Endothelial cell of umbilical vein (primary cell): ENCODE data around the gene ZNF341. TPM values are rescaled to one million over a fixed set of nuclear protein-coding genes. Genes with fewer than 3 reads are reported as not detected.

Source experiments
- BruUV-seq: library from RNA; stranded (reverse); fragments of 400-500 nt; replicated peaks from 2 replicates; lab custom pipeline; 2021; lab: Mats Ljungman, UMichigan
- CTCF ChIA-PET: fragments of 300-600, 350-600 bp; sonication (Branson Sonifier 250); formaldehyde crosslinking; loops from one replicate; lab custom pipeline; 2021; ENCODE audit warnings: antibody characterized with exemption, inconsistent platforms; lab: Charles Lee
- POLR2A ChIA-PET: fragments of 300-600, 350-600 bp; sonication (Branson Sonifier 250); formaldehyde crosslinking; loops from one replicate; lab custom pipeline; 2021; ENCODE audit warnings: antibody characterized with exemption, inconsistent platforms; lab: Charles Lee
- DNase-seq: peaks from one replicate; pipeline ENCODE4 v3.0.0-alpha.2; 2011; ENCODE audit warnings: low read depth, low spot score
- FAIRE-seq: peaks from 2 replicates; lab custom pipeline; 2011; peaks lifted over from hg19 to GRCh38; lab: Jason Lieb, UNC
- H2AFZ ChIP-seq: 2 replicates; pipeline ENCODE4 v1.6.0; 2012; ENCODE audit warnings: low read depth, low read length, control low read depth, inconsistent platforms
- H3K27ac ChIP-seq: 2 replicates; pipeline ENCODE4 v1.5.1; 2011; ENCODE audit warnings: low read depth, mild to moderate bottlenecking, control low read depth, low read length, moderate library complexity; ENCODE audit not compliant: insufficient read depth
- H3K27me3 ChIP-seq, 2 experiments: 2 replicates each; pipeline versions ENCODE4 v1.6.0 to v1.6.1; 2011; ENCODE audit warnings: low read length in 2 of 2, mixed read lengths in 1 of 2; ENCODE audit not compliant: control insufficient read depth in 2 of 2, insufficient read depth in 2 of 2
- H3K36me3 ChIP-seq, 2 experiments: 2 replicates in 1 of 2; 3 replicates in 1 of 2; pipeline ENCODE4 v1.5.1; 2011; ENCODE audit warnings: low read length in 2 of 2, mild to moderate bottlenecking in 1 of 2, moderate library complexity in 1 of 2; ENCODE audit not compliant: control insufficient read depth in 2 of 2, insufficient read depth in 2 of 2; ENCODE audit errors: extremely low read depth in 1 of 2
- H3K4me1 ChIP-seq: 3 replicates; pipeline ENCODE4 v1.5.1; 2011; ENCODE audit warnings: mild to moderate bottlenecking, low read length; ENCODE audit not compliant: control insufficient read depth, insufficient read depth; ENCODE audit errors: extremely low read depth
- H3K4me2 ChIP-seq: 2 replicates; pipeline ENCODE4 v1.6.1; 2011; ENCODE audit warnings: low read length, control low read depth, mixed read lengths; ENCODE audit not compliant: insufficient read depth
- H3K4me3 ChIP-seq, 3 experiments: fragments of 200-600 bp in 1 of 3; sonication (generic), shearing (Covaris generic) in 1 of 3; replicated peaks in 1 of 3; 2 replicates each; pipeline ENCODE4 v1.5.1; 2011 to 2016; ENCODE audit warnings: control low read depth in 3 of 3, low read length in 3 of 3, mild to moderate bottlenecking in 2 of 3, inconsistent platforms in 1 of 3, low read depth in 1 of 3, moderate library complexity in 1 of 3; ENCODE audit not compliant: insufficient read depth in 1 of 3
- H3K79me2 ChIP-seq: 2 replicates; pipeline ENCODE4 v1.6.0; 2012; ENCODE audit warnings: low read length, inconsistent platforms; ENCODE audit not compliant: control insufficient read depth, insufficient read depth
- H3K9ac ChIP-seq: replicated peaks from 2 replicates; pipeline ENCODE3; 2011; ENCODE audit warnings: low read length, control low read depth; ENCODE audit not compliant: insufficient read depth; ENCODE audit errors: extremely low read depth
- H3K9me1 ChIP-seq: replicated peaks from 3 replicates; pipeline ENCODE4 v1.6.0; 2011; ENCODE audit warnings: mild to moderate bottlenecking, low read length; ENCODE audit not compliant: control insufficient read depth, insufficient read depth; ENCODE audit errors: extremely low read depth
- H3K9me3 ChIP-seq: replicated peaks from 2 replicates; pipeline ENCODE4 v1.5.1; 2012; ENCODE audit warnings: low read length, inconsistent platforms; ENCODE audit not compliant: control insufficient read depth, insufficient read depth
- H4K20me1 ChIP-seq: replicated peaks from 2 replicates; pipeline ENCODE3; 2011; ENCODE audit warnings: mild to moderate bottlenecking, low read length; ENCODE audit not compliant: control insufficient read depth, insufficient read depth; ENCODE audit errors: extremely low read depth
- EZH2 ChIP-seq: IDR thresholded peaks from 2 replicates; pipeline ENCODE4 v1.6.1; 2012; ENCODE audit warnings: borderline replicate concordance, low read depth, mild to moderate bottlenecking, moderate library complexity, low read length, inconsistent platforms; ENCODE audit not compliant: severe bottlenecking
- FOS ChIP-seq: IDR thresholded peaks from 2 replicates; pipeline ENCODE4 v1.6.1; 2011; ENCODE audit warnings: mild to moderate bottlenecking, low read length, moderate library complexity, borderline replicate concordance; ENCODE audit not compliant: insufficient read depth
- GATA2 ChIP-seq: IDR thresholded peaks from 2 replicates; pipeline ENCODE4 v1.7.0; 2011; ENCODE audit warnings: low read depth, mild to moderate bottlenecking, moderate library complexity, mixed read lengths, low read length; ENCODE audit not compliant: insufficient read length, insufficient read depth
- JUN ChIP-seq: IDR thresholded peaks from 2 replicates; pipeline ENCODE4 v1.6.1; 2011; ENCODE audit warnings: borderline replicate concordance, low read depth; ENCODE audit not compliant: insufficient read length, insufficient read depth
- MYC ChIP-seq: IDR thresholded peaks from one replicate; pipeline ENCODE4 v1.6.1; 2011; ENCODE audit warnings: mild to moderate bottlenecking, low read depth, low read length
- POLR2A ChIP-seq: IDR thresholded peaks from 2 replicates; pipeline ENCODE4 v1.6.1; 2012; ENCODE audit warnings: low read depth, mild to moderate bottlenecking, control low read depth, low read length
- POLR2AphosphoS5 ChIP-seq: IDR thresholded peaks from 2 replicates; pipeline ENCODE4 v1.6.1; 2012; ENCODE audit warnings: low read depth, mild to moderate bottlenecking, control low read depth, low read length, moderate library complexity; ENCODE audit not compliant: insufficient read depth
- dilution Hi-C: fragments of 300-500 bp; cut with MboI; formaldehyde crosslinking; loops from one replicate; pipeline ENCODE4 v1.15.0; 2019; ENCODE audit warnings: low sequenced_read_pairs; ENCODE audit not compliant: extremely low pct_ligation_motif_present
- intact Hi-C: fragments of 100-400 bp; cut with micrococcal nuclease; formaldehyde crosslinking; loops from one replicate; pipeline ENCODE4 v1.10.0; 2022
- polyA plus RNA-seq, 4 experiments: library from polyadenylated mRNA; depleted of rRNA in 3 of 4; stranded (reverse) in 3 of 4; unstranded in 1 of 4; fragments of >200 nt; gene quantifications; 2 replicates each; pipeline versions ENCODE4 v1.2.1 to v1.2.3, GENCODE V29; 2011 to 2012; ENCODE audit warnings: missing spikeins in 1 of 4
- total RNA-seq: library from RNA; stranded (reverse); gene quantifications from 2 replicates; pipeline ENCODE4 v1.2.3, GENCODE V29; 2021
- TF ChIP-seq, protein P1 (sequence below): IDR thresholded peaks from 2 replicates; pipeline ENCODE4 v1.6.1; 2011; ENCODE audit not compliant: insufficient read depth, insufficient read length
- TF ChIP-seq, protein P2 (sequence below), 2 donors: IDR thresholded peaks; 1 replicate in 1 of 2; 2 replicates in 1 of 2; pipeline ENCODE4 v1.5.1; 2011; ENCODE audit warnings: low read length in 2 of 2, mild to moderate bottlenecking in 2 of 2, moderate library complexity in 2 of 2, control low read depth in 1 of 2, inconsistent platforms in 1 of 2, low read depth in 1 of 2; ENCODE audit not compliant: insufficient read depth in 1 of 2; ENCODE audit errors: extremely low read depth in 1 of 2

ZNF341 gene
- total and polyA plus RNA-seq, 2 donors (not counting 3 experiments of a cell fraction or from before 2014, with no cell fraction given), result 4.9 TPM

DNA sequence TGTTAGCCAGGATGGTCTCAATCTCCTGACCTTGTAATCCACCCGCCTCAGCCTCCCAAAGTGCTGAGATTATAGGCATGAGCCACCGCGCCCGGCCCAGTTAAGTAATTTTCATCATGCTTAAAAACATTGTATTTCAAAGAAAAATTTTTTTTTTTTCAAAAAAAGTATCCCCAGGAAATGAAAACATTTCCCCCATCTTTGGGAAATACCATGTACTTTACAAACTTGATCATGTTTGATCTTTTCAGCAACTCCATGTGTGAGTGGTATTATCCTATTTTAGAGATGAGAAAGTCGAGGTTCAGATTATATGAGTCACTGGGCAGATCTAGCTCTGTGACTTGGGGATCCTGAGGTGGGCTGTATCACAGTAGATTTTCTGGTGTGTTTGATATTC lies 91.2 kb downstream of the ZNF341 start:
- no peaks in the 10 kb centered on the region for H3K4me1 ChIP-seq
- no peak overlapping the region for H3K9ac ChIP-seq
- TF ChIP-seq GATA2 (no peak), POLR2AphosphoS5 (no peak), FOS (no peak), JUN (no peak), MYC (no peak), EZH2 (no peak), POLR2A (no peak)
- TF ChIP-seq, protein P1, sequence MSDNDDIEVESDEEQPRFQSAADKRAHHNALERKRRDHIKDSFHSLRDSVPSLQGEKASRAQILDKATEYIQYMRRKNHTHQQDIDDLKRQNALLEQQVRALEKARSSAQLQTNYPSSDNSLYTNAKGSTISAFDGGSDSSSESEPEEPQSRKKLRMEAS, result no peak
- TF ChIP-seq, protein P2, sequence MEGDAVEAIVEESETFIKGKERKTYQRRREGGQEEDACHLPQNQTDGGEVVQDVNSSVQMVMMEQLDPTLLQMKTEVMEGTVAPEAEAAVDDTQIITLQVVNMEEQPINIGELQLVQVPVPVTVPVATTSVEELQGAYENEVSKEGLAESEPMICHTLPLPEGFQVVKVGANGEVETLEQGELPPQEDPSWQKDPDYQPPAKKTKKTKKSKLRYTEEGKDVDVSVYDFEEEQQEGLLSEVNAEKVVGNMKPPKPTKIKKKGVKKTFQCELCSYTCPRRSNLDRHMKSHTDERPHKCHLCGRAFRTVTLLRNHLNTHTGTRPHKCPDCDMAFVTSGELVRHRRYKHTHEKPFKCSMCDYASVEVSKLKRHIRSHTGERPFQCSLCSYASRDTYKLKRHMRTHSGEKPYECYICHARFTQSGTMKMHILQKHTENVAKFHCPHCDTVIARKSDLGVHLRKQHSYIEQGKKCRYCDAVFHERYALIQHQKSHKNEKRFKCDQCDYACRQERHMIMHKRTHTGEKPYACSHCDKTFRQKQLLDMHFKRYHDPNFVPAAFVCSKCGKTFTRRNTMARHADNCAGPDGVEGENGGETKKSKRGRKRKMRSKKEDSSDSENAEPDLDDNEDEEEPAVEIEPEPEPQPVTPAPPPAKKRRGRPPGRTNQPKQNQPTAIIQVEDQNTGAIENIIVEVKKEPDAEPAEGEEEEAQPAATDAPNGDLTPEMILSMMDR (IDR thresholded peaks at IDR 0.05; ENCODE audit: extremely low read depth in 1 of 2, insufficient read depth in 1 of 2, low read depth in 1 of 2, low read length in 2 of 2), result no peak
- H3K27me3 ChIP-seq, result no peaks in the 10 kb centered on the region
- H3K9me3 ChIP-seq, result no peaks in the 10 kb centered on the region
- no peak overlapping the region for H3K4me3 ChIP-seq
- H3K79me2 ChIP-seq, result peaks cover 95% of the 10 kb centered on the region
- intact Hi-C loops (no loop called here), dilution Hi-C loops (no loop called here)
- BruUV-seq, result no TSS peak
- H3K4me2 ChIP-seq, result no peak overlapping the region
- H3K36me3 ChIP-seq, result peaks cover 0 to 3% of the 10 kb centered on the region in 2 experiments
- peaks cover 15% of the 10 kb centered on the region for H4K20me1 ChIP-seq
- H3K9me1 ChIP-seq, result no peaks in the 10 kb centered on the region
- no peak for FAIRE-seq
- ChIA-PET POLR2A (interaction anchor here (0.6 kb wide), 1 partner anchor 10 kb away, joined by 3 read pairs; no protein-coding TSS in a partner anchor), CTCF (no interaction called here)
- DNase-seq, result no peak
- no peak overlapping the region for H3K27ac ChIP-seq
- no peak overlapping the region for H2AFZ ChIP-seq
